Natural killer cell (primary cell): ENCODE data around the gene THSD8. TPM values are rescaled to one million over a fixed set of nuclear protein-coding genes. Genes with fewer than 3 reads are reported as not detected.
A peak's percentile ranks its signal among the peaks of the same experiment; 100 is the strongest.

Source experiments
- ATAC-seq, 3 donors: fragments of 150-1000 bp in 2 of 3; fragments of 200-7000 bp in 1 of 3; cut with Tn5 transposase; 1 replicate in 1 of 3; 2 replicates in 2 of 3; pipeline ENCODE4 v1.10.0; 2021; ENCODE audit warnings: mild to moderate bottlenecking in 2 of 3, moderate library complexity in 2 of 3
- DNase-seq, 2 donors: peaks; one replicate each; pipeline versions ENCODE4 v3.0.0 to v3.0.0-alpha.2; 2013 to 2021; ENCODE audit warnings: mixed read lengths in 1 of 2
- H3K27ac ChIP-seq: one replicate; pipeline ENCODE4 v1.5.1; 2013; ENCODE audit warnings: mild to moderate bottlenecking, low read length
- H3K27me3 ChIP-seq: one replicate; pipeline ENCODE4 v1.6.1; 2013; ENCODE audit warnings: low read length; ENCODE audit not compliant: control insufficient read depth, insufficient read depth
- H3K36me3 ChIP-seq: one replicate; pipeline ENCODE4 v1.6.1; 2013; ENCODE audit warnings: low read length; ENCODE audit not compliant: control insufficient read depth, insufficient read depth
- H3K4me1 ChIP-seq: one replicate; pipeline ENCODE4 v1.6.1; 2013; ENCODE audit warnings: low read length; ENCODE audit not compliant: control insufficient read depth, insufficient read depth
- H3K4me3 ChIP-seq: one replicate; pipeline ENCODE4 v1.5.1; 2013; ENCODE audit warnings: low read length
- H3K9me3 ChIP-seq: one replicate; pipeline ENCODE4 v1.6.1; 2013; ENCODE audit warnings: low read length; ENCODE audit not compliant: control insufficient read depth, insufficient read depth
- H3K27ac Mint-ChIP-seq, 2 donors: one replicate each; pipeline ENCODE4 v1.8.0; 2022; ENCODE audit warnings: mild to moderate bottlenecking in 2 of 2, mixed read lengths in 2 of 2, moderate library complexity in 1 of 2
- H3K27me3 Mint-ChIP-seq, 2 donors: one replicate each; pipeline ENCODE4 v1.8.0; 2022; ENCODE audit warnings: low read depth in 2 of 2, mixed read lengths in 2 of 2
- H3K36me3 Mint-ChIP-seq: one replicate; pipeline ENCODE4 v1.8.0; 2022; ENCODE audit warnings: mixed read lengths
- H3K4me1 Mint-ChIP-seq, 2 donors: one replicate each; pipeline ENCODE4 v1.8.0; 2022; ENCODE audit warnings: mixed read lengths in 2 of 2
- H3K4me3 Mint-ChIP-seq: one replicate; pipeline ENCODE4 v1.8.0; 2022; ENCODE audit warnings: mild to moderate bottlenecking, moderate library complexity, mixed read lengths
- H3K9me3 Mint-ChIP-seq, 2 donors: one replicate each; pipeline ENCODE4 v1.8.0; 2022; ENCODE audit warnings: mixed read lengths in 2 of 2
- CTCF ChIP-seq: fragments of 200-600 bp; IDR thresholded peaks from one replicate; pipeline ENCODE4 v1.8.0; 2022; ENCODE audit warnings: antibody characterized with exemption
- WGBS: methylation state at CpG from one replicate; pipeline ENCODE4 v1.1.7; 2013; ENCODE audit warnings: missing lambda C conversion rate; ENCODE audit not compliant: insufficient coverage; 5-methylcytosine and 5-hydroxymethylcytosine counted together
- intact Hi-C: fragments of 100-400 bp; cut with micrococcal nuclease; formaldehyde crosslinking; loops from one replicate; pipeline ENCODE4 v1.14.2; 2022
- total RNA-seq, 4 donors: library from RNA; stranded (reverse); fragments of 120-200 nt in 1 of 4; gene quantifications; one replicate each; pipeline versions ENCODE4 v1.2.3 to v1.2.4, GENCODE V29; 2013 to 2022

The THSD8 gene
- total RNA-seq, 3 donors from 2014 or later (not counting 1 experiment from before 2014, with no cell fraction given), result 1.7 to 2.8 (median 2.2) TPM

GRCh38 chr19:12764698-12765097 is 37.2 kb upstream of the THSD8 start:
- DNase-seq, result no peak
- no peaks in the 10 kb centered on the region for H3K36me3 Mint-ChIP-seq
- no peak overlapping the region for H3K4me3 Mint-ChIP-seq
- 98% methylated on average over 16 of the region's 16 CpGs for WGBS
- no peak for TF ChIP-seq CTCF
- no peak overlapping the region for H3K27ac ChIP-seq
- H3K9me3 Mint-ChIP-seq, result no peaks in the 10 kb centered on the region
- no peaks in the 10 kb centered on the region for H3K9me3 ChIP-seq
- H3K4me1 ChIP-seq, result peaks cover 6% of the 10 kb centered on the region
- no peak for ATAC-seq
- peaks cover 0 to 11% of the 10 kb centered on the region in 2 donors for H3K4me1 Mint-ChIP-seq
- H3K36me3 ChIP-seq, result no peaks in the 10 kb centered on the region
- H3K27ac Mint-ChIP-seq, result no peak overlapping the region
- no peak overlapping the region for H3K4me3 ChIP-seq
- no peaks in the 10 kb centered on the region for H3K27me3 ChIP-seq
- intact Hi-C loops, result no loop called here
- no peaks in the 10 kb centered on the region for H3K27me3 Mint-ChIP-seq

- Histone ChIP-seq H3K36me3 (no peaks in the 10 kb centered on the region), H3K9me3 (no peaks in the 10 kb centered on the region), H3K4me1 (peaks cover 6% of the 10 kb centered on the region), H3K4me3 (no peak overlapping the region), H3K27me3 (no peaks in the 10 kb centered on the region), H3K27ac (no peak overlapping the region)
- DNase-seq (peak; percentile 80 to 88), ATAC-seq (peak; percentile 80 to 98 (median 94))
- Mint-ChIP-seq H3K9me3 (no peaks in the 10 kb centered on the region), H3K27ac (no peak overlapping the region), H3K27me3 (no peaks in the 10 kb centered on the region), H3K36me3 (no peaks in the 10 kb centered on the region), H3K4me1 (peaks cover 0 to 6% of the 10 kb centered on the region in 2 donors), H3K4me3 (no peak overlapping the region)
- WGBS, result 7% methylated on average over 30 of the region's 30 CpGs
- peak; percentile 92 for TF ChIP-seq CTCF
- intact Hi-C loops, result loop anchor here (1.0 kb wide), 2 partner anchors 30 to 81 kb away; no protein-coding TSS in a partner anchor
Observed at GRCh38 chr19:12766051-12766521, 35.8 kb upstream of the THSD8 start.

GRCh38 chr19:12767150-12767549 is 34.7 kb upstream of the THSD8 start:
- Mint-ChIP-seq H3K27ac (no peak overlapping the region), H3K9me3 (no peaks in the 10 kb centered on the region), H3K27me3 (no peaks in the 10 kb centered on the region), H3K4me1 (peaks cover 0 to 6% of the 10 kb centered on the region in 2 donors), H3K4me3 (no peak overlapping the region), H3K36me3 (no peaks in the 10 kb centered on the region)
- intact Hi-C loops, result no loop called here
- no peak overlapping the region for H3K4me3 ChIP-seq
- no peak for TF ChIP-seq CTCF
- H3K36me3 ChIP-seq, result no peaks in the 10 kb centered on the region
- H3K27me3 ChIP-seq, result no peaks in the 10 kb centered on the region
- 95% methylated on average over 11 of the region's 11 CpGs for WGBS
- DNase-seq, result no peak
- no peaks in the 10 kb centered on the region for H3K9me3 ChIP-seq
- no peak overlapping the region for H3K27ac ChIP-seq
- peaks cover 6% of the 10 kb centered on the region for H3K4me1 ChIP-seq
- ATAC-seq, result no peak

GRCh38 chr19:12767666-12768065 is 34.2 kb upstream of the THSD8 start:
- H3K27ac Mint-ChIP-seq, result no peak overlapping the region
- no peaks in the 10 kb centered on the region for H3K9me3 Mint-ChIP-seq
- no peaks in the 10 kb centered on the region for H3K27me3 Mint-ChIP-seq
- 94% methylated on average over 15 of the region's 15 CpGs for WGBS
- DNase-seq (no peak), ATAC-seq (no peak)
- Histone ChIP-seq H3K27me3 (no peaks in the 10 kb centered on the region), H3K9me3 (no peaks in the 10 kb centered on the region), H3K4me3 (no peak overlapping the region), H3K36me3 (no peaks in the 10 kb centered on the region), H3K27ac (no peak overlapping the region), H3K4me1 (peaks cover 6% of the 10 kb centered on the region)
- H3K4me3 Mint-ChIP-seq, result no peak overlapping the region
- TF ChIP-seq CTCF, result no peak
- intact Hi-C loops, result no loop called here
- H3K4me1 Mint-ChIP-seq, result peaks cover 0 to 6% of the 10 kb centered on the region in 2 donors
- H3K36me3 Mint-ChIP-seq, result no peaks in the 10 kb centered on the region
